ENCODE measurements around the gene TTC22. TPM values are rescaled to one million over a fixed set of nuclear protein-coding genes. Genes with fewer than 3 reads are reported as not detected.
A peak's percentile ranks its signal among the peaks of the same experiment; 100 is the strongest.

The TTC22 gene
- total RNA-seq = 1 to 10 TPM; 2.8 to 2.9 TPM
- 5.6 TPM for polyA plus RNA-seq

DNA sequence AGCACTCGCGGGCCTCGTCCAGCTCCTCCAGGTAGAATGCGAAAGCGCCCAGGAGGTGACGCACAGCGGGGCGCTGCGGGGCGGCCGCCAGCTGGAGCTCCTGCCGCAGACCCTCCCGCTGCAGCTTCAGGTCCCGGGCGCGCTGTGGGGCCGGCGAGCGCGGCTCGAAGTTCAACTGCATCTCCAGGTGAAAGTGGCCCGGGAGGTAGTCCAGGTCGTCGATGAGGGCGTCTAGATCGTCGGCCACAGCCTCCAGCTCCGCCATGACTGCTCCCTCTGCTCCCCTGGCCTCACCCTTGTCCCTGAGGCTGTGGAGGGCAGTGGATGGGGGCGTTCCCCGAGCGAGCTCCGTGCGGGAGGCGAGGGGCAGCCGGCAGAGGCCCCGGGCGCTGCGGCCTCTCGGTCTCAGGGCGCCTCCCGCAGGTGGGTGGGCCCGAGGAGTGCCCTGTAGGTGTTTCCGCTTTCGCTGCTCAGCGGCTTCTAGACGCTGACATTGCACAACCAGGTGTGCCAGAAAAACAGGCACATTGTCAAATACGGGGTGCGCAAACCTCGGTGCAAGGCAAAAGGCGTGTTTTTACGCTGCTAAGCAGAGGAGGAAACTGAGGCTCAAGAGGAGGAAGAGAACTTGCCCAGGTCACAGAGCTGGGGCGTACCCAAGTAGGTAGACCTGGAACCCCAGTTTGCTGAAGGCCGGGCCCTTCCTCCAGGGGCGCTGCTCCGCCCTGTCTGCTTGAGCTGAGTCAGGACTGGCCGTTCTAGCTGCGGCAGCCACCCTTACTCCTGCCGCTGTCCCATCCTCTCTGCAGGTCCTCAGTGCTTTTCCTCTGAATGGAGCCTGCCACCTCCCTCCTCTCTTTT lies at the start of gene TTC22:
TSS of gene TTC22 (minus strand) at position 425 of the 861 bp plus-strand sequence. CDS start at position 265, 160 bp downstream.
- Histone ChIP-seq H3K4me3 (ENCODE audit: low read length) (peak within 1 kb of the TSS; percentile 93), H3K27ac (ENCODE audit: low read depth, low read length) (peak within 1 kb of the TSS; percentile 78), H3K36me3 (ENCODE audit: insufficient read depth, low read length) (no peaks in the 10 kb centered on the region), H3K9me3 (ENCODE audit: low read length) (no peaks in the 10 kb centered on the region), H3K27me3 (ENCODE audit: insufficient read depth, low read length, poor library complexity, severe bottlenecking) (no peaks in the 10 kb centered on the region), H3K4me1 (ENCODE audit: insufficient read depth, low read length) (peaks cover 49% of the 10 kb centered on the region)
- Mint-ChIP-seq H3K27ac (peak within 1 kb of the TSS; percentile 90 to 98 (median 96)), H3K27me3 (peaks cover 0 to 1% of the 10 kb centered on the region in 2 donors), H3K9me3 (no peaks in the 10 kb centered on the region), H3K36me3 (peaks cover 0 to 17% (median 0%) of the 10 kb centered on the region in 3 donors), H3K4me3 (peak within 1 kb of the TSS; percentile 94 to 99 (median 97)), H3K4me1 (peaks cover 65 to 73% (median 71%) of the 10 kb centered on the region in 3 donors)
- DNase-seq = peak; percentile 54 to 81 (median 62)
- CTCF ChIA-PET = interaction anchor here (0.7 to 3.8 kb wide), 26 partner anchors 8 to 855 kb away, joined by 3 to 30 read pairs (median 5); partner anchors contain the start of genes IFT25, LRRC42 and TTC4
- POLR2A ChIA-PET = interaction anchor here (0.5 to 1.2 kb wide), 5 partner anchors 9 to 856 kb away, joined by 3 to 5 read pairs (median 3); partner anchors contain the start of genes DHCR24, IFT25 and TTC4

DNA sequence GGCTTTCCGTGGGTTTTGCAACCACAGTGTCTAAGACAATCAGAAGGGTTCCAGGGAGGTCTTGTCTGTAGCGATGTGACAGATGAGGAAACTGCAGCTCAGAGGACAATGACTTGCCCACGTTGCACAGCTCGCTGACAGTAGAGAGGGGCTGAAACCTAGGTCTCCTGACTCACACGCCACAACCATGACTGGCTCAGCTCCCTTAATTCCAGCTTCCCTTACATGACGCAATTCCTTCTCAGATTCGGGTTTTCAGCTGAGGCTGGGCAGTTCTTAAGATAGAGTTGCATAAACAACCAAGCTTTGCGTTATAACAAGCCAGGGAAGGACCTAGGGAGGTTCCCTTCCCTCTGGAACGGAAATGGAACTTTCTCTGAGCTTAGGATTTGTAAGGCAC lies 49.6 kb upstream of the TTC22 start:
- Histone ChIP-seq H3K4me1 (ENCODE audit: insufficient read depth, low read length) (no peaks in the 10 kb centered on the region), H3K27ac (ENCODE audit: low read depth, low read length) (no peak overlapping the region), H3K4me3 (ENCODE audit: low read length) (no peak overlapping the region), H3K9me3 (ENCODE audit: low read length) (no peaks in the 10 kb centered on the region), H3K36me3 (ENCODE audit: insufficient read depth, low read length) (peaks cover 9% of the 10 kb centered on the region), H3K27me3 (ENCODE audit: insufficient read depth, low read length, poor library complexity, severe bottlenecking) (no peaks in the 10 kb centered on the region)
- DNase-seq = no peak
- ChIA-PET CTCF (no interaction called here), POLR2A (interaction anchor here (0.5 kb wide), 1 partner anchor 26 kb away, joined by 6 read pairs; no protein-coding TSS in a partner anchor)
- no peak overlapping the region for H3K27ac Mint-ChIP-seq
- H3K9me3 Mint-ChIP-seq = no peaks in the 10 kb centered on the region
- no peak overlapping the region for H3K4me3 Mint-ChIP-seq
- peaks cover 0 to 14% (median 4%) of the 10 kb centered on the region in 3 donors for H3K36me3 Mint-ChIP-seq
- no peaks in the 10 kb centered on the region for H3K4me1 Mint-ChIP-seq
- no peaks in the 10 kb centered on the region for H3K27me3 Mint-ChIP-seq

DNA sequence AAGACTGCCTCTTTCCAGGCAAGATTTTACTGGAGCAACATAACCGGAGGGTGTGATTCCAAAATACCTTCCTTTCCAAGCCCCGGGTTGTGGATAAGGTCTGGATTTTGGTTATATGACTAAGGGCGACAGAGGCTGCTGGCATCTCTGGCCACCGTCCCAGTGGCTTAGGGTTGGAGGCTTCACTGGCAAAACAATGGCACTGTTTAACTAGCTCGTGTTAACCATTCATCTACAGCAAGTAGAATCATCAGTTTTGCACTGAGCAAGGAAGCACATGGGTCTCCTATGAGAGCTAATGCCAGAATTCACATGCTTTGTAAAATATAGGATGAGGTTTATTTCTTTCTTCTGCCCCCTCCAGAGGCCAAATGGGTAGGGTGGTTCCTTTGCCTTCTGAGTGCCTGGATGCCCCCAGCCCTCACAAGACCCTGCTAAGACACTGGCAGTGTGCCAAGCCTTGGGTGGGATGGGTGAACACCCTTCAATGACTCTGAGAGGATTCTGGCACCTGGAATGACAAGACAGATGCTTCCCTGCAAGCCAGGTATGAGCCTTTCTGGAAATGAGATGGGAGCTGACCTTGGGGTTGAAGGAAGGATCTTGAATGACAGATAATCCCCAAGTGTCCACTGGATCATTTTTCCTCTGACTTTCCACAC lies 49.1 kb upstream of the TTC22 start:
- H3K27me3 Mint-ChIP-seq = no peaks in the 10 kb centered on the region

DNA sequence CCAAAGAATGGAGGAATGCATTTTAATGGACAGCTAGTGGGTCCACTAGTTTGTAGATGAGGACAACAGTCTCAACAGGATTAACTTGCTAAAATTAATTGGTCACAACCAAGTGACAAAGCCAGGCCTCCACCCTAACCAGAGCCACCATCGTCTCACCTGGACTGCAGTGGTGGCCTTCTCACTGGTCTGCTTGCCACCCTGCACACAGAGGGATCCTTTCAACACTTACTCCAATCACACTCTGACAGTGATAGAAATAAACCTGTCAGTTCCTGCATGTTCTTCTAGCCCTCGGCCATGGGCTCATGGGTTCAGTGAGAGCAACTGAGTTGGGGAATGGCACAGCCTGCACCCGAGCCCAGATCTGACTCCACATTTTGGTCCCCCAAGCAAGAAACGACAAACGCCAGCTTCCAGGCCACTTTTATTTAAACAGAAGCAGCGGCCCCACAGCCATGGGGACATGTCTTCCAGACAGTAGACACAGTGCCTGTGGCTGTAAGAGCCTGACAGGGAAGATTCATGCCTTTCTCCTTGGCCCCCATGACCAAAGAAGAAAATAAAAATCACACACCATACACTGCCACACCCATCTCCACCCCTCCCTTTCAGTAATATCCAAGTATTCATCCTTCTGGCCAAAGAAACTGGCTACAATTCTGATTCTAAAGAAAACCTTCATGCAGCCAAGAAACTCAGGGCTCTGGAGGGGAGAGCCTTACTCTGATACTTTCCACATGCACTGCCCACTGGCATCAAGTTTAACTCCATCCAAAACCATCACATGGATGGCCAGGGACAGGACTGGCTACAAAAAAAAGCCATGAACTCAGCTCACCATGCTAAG lies 48.3 kb upstream of the TTC22 start:
- Mint-ChIP-seq H3K27me3 (no peaks in the 10 kb centered on the region), H3K36me3 (peaks cover 0 to 14% (median 4%) of the 10 kb centered on the region in 3 donors), H3K4me1 (no peaks in the 10 kb centered on the region), H3K4me3 (no peak overlapping the region), H3K27ac (no peak overlapping the region), H3K9me3 (no peaks in the 10 kb centered on the region)
- POLR2A ChIA-PET = no interaction called here
- DNase-seq = no peak
- H3K4me1 ChIP-seq (ENCODE audit: insufficient read depth, low read length) = no peaks in the 10 kb centered on the region
- H3K4me3 ChIP-seq (ENCODE audit: low read length) = no peak overlapping the region
- H3K36me3 ChIP-seq (ENCODE audit: insufficient read depth, low read length) = peaks cover 9% of the 10 kb centered on the region
- CTCF ChIA-PET = no interaction called here
- H3K27ac ChIP-seq (ENCODE audit: low read depth, low read length) = no peak overlapping the region
- no peaks in the 10 kb centered on the region for H3K27me3 ChIP-seq (ENCODE audit: insufficient read depth, low read length, poor library complexity, severe bottlenecking)
- no peaks in the 10 kb centered on the region for H3K9me3 ChIP-seq (ENCODE audit: low read length)

More for the DNA sequence above, 49.1 kb upstream of the TTC22 start:
- POLR2A ChIA-PET = interaction anchor here (0.5 kb wide), 1 partner anchor 25 kb away, joined by 6 read pairs; no protein-coding TSS in a partner anchor
- Histone ChIP-seq H3K36me3 (ENCODE audit: insufficient read depth, low read length) (peaks cover 9% of the 10 kb centered on the region), H3K27ac (ENCODE audit: low read depth, low read length) (no peak overlapping the region), H3K27me3 (ENCODE audit: insufficient read depth, low read length, poor library complexity, severe bottlenecking) (no peaks in the 10 kb centered on the region), H3K4me1 (ENCODE audit: insufficient read depth, low read length) (no peaks in the 10 kb centered on the region), H3K9me3 (ENCODE audit: low read length) (no peaks in the 10 kb centered on the region), H3K4me3 (ENCODE audit: low read length) (no peak overlapping the region)
- H3K9me3 Mint-ChIP-seq = no peaks in the 10 kb centered on the region
- H3K4me3 Mint-ChIP-seq = no peak overlapping the region
- CTCF ChIA-PET = no interaction called here
- H3K27ac Mint-ChIP-seq = peak overlapping the region in 1 of 8 donors; percentile 33
- peaks cover 0 to 14% (median 4%) of the 10 kb centered on the region in 3 donors for H3K36me3 Mint-ChIP-seq
- H3K4me1 Mint-ChIP-seq = no peaks in the 10 kb centered on the region
- no peak for DNase-seq

DNA sequence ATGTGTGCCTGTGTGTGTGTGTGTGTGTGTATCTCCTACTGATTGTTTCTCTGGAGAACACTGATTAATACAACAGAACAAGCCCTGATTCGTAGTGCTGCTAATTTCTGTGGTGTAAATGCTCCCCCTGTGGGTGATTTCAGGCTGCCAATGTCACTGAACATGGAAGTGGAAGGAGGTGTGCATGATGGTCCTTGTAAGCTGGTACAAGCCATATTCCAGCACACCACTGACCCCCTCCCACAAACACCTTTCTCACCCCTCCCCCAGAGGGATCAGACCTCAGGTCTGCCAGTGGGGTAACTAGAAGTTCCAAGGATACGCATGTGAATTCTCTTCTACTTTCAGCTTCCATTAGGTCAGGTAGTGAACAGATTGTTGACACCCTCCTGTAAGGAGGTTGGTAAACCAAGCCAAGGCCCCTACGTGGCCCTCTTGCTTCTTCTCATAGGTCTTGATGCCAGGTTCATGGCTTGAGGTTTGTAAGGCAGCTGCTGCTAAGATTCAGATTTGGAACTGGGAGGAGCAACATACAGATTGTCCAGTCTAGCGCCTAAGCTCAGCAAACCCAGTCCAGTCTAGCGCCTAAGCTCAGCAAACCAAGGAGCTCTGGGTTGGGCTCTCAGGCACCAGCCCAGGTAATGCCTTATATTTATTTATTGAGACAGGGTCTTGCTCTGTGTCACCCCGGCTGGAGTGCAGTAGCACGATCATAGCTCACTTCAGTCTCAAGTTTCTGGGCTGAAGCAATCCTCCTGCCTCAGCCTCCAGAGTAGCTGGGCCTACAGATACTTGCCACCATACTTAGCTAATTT lies 47.2 kb upstream of the TTC22 start:
- Mint-ChIP-seq H3K4me3 (no peak overlapping the region), H3K27me3 (no peaks in the 10 kb centered on the region), H3K36me3 (peaks cover 0 to 10% (median 0%) of the 10 kb centered on the region in 3 donors), H3K4me1 (no peaks in the 10 kb centered on the region), H3K27ac (no peak overlapping the region), H3K9me3 (no peaks in the 10 kb centered on the region)
- H3K4me3 ChIP-seq (ENCODE audit: low read length) = no peak overlapping the region
- ChIA-PET CTCF (interaction anchor here (1.3 kb wide), 1 partner anchor 31 kb away, joined by 3 read pairs; no protein-coding TSS in a partner anchor), POLR2A (no interaction called here)
- no peak overlapping the region for H3K27ac ChIP-seq (ENCODE audit: low read depth, low read length)
- H3K4me1 ChIP-seq (ENCODE audit: insufficient read depth, low read length) = no peaks in the 10 kb centered on the region
- H3K27me3 ChIP-seq (ENCODE audit: insufficient read depth, low read length, poor library complexity, severe bottlenecking) = no peaks in the 10 kb centered on the region
- DNase-seq = no peak
- H3K36me3 ChIP-seq (ENCODE audit: insufficient read depth, low read length) = peaks cover 6% of the 10 kb centered on the region
- no peaks in the 10 kb centered on the region for H3K9me3 ChIP-seq (ENCODE audit: low read length)

DNA sequence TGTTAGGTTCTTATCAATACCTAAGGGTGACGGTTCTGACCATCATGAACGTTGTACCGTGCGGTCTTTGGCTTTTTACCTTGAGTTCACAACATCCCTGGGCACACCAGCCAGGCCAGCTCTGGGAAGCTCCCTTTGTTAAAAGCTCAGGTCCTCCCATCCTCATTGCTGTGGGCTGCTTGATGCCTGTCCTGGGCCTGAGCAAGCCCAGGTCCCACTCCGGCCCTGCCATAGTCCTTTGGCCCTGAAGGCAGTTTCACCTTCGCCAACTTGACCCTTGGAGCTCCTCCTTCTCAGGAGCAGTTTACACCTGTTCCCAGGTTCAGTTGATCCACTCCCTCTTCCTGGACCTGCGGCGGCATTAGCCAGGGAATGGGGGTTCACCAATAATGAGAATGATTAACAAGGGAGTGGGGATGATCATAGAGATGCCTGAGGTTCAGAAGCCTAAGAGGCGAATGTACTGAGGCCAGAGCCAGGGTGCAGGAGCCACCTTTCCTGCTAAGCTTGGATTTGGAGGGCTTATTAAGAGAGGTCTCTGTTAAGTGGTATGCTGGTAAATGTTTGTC lies 45.7 kb upstream of the TTC22 start:
- no peaks in the 10 kb centered on the region for H3K9me3 ChIP-seq (ENCODE audit: low read length)
- no peaks in the 10 kb centered on the region for H3K9me3 Mint-ChIP-seq
- H3K27ac ChIP-seq (ENCODE audit: low read depth, low read length) = no peak overlapping the region
- H3K36me3 Mint-ChIP-seq = peaks cover 0 to 5% (median 4%) of the 10 kb centered on the region in 3 donors
- ChIA-PET POLR2A (no interaction called here), CTCF (no interaction called here)
- peak overlapping the region in 1 of 8 donors; percentile 9 for H3K27ac Mint-ChIP-seq
- H3K27me3 ChIP-seq (ENCODE audit: insufficient read depth, low read length, poor library complexity, severe bottlenecking) = no peaks in the 10 kb centered on the region
- no peaks in the 10 kb centered on the region for H3K4me1 ChIP-seq (ENCODE audit: insufficient read depth, low read length)
- no peaks in the 10 kb centered on the region for H3K4me1 Mint-ChIP-seq
- no peaks in the 10 kb centered on the region for H3K36me3 ChIP-seq (ENCODE audit: insufficient read depth, low read length)
- H3K4me3 ChIP-seq (ENCODE audit: low read length) = no peak overlapping the region
- H3K27me3 Mint-ChIP-seq = no peaks in the 10 kb centered on the region
- no peak for DNase-seq
- no peak overlapping the region for H3K4me3 Mint-ChIP-seq

DNA sequence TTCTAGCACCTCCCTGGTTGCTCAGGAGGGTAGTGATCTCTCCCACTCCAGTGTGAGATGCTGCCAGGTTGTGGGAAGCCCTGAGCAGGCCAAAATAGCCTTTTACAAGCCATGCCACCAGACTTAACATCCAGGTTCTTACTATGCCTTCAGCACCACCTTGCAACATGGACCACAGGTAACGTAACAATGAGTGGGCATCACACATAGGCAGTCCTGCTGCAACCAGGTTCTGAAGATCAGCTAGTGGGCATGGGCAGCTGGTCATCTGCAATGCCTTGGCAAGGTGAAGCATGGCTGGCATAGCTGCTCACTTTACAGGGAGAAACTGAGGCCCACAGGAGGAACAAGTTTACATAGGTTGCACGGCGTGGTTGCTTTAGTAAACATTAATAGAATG lies 45.2 kb upstream of the TTC22 start:
- Histone ChIP-seq H3K27me3 (ENCODE audit: insufficient read depth, low read length, poor library complexity, severe bottlenecking) (no peaks in the 10 kb centered on the region), H3K4me3 (ENCODE audit: low read length) (no peak overlapping the region), H3K27ac (ENCODE audit: low read depth, low read length) (no peak overlapping the region), H3K4me1 (ENCODE audit: insufficient read depth, low read length) (no peaks in the 10 kb centered on the region), H3K36me3 (ENCODE audit: insufficient read depth, low read length) (no peaks in the 10 kb centered on the region), H3K9me3 (ENCODE audit: low read length) (no peaks in the 10 kb centered on the region)
- Mint-ChIP-seq H3K36me3 (peaks cover 0 to 4% (median 2%) of the 10 kb centered on the region in 3 donors), H3K4me3 (no peak overlapping the region), H3K27me3 (no peaks in the 10 kb centered on the region), H3K27ac (no peak overlapping the region), H3K9me3 (no peaks in the 10 kb centered on the region), H3K4me1 (no peaks in the 10 kb centered on the region)
- no peak for DNase-seq
- ChIA-PET POLR2A (no interaction called here), CTCF (no interaction called here)
